Right lobe of liver (tissue), 4 donors: ENCODE measurements around the gene JAKMIP1.

Source experiments
- CTCF ChIP-seq, 4 donors: fragments of 200-600 bp in 3 of 4; fragments of 450-650 bp in 1 of 4; IDR thresholded peaks; one replicate each; pipeline versions ENCODE4 v1.5.1 to v1.8.0; 2016 to 2022; ENCODE audit warnings: antibody characterized with exemption in 4 of 4, mild to moderate bottlenecking in 2 of 4
- POLR2A ChIP-seq: fragments of 450-650 bp; IDR thresholded peaks from one replicate; pipeline ENCODE4 v1.6.1; 2017; ENCODE audit warnings: antibody characterized with exemption, mild to moderate bottlenecking
- donor health status: DM: no; HTN: no; CAD: no.
- donor health status: DM: no; HTN: no; CAD: no.
- donor health status: DM: no; HTN: yes; CAD: no.

GRCh38 chr4:6216588-6216987 lies 16.2 kb upstream of the JAKMIP1 start:
- no peak for TF ChIP-seq POLR2A
- no peak for TF ChIP-seq CTCF (IDR thresholded peaks at IDR 0.05)
